Endothelial cell of umbilical vein (primary cell): ENCODE data around the gene DHRS2. TPM values are rescaled to one million over a fixed set of nuclear protein-coding genes. Genes with fewer than 3 reads are reported as not detected.

ENCODE experiments used
- BruUV-seq: library from RNA; stranded (reverse); fragments of 400-500 nt; replicated peaks from 2 replicates; lab custom pipeline; 2021; lab: Mats Ljungman, UMichigan
- CTCF ChIA-PET: fragments of 300-600, 350-600 bp; sonication (Branson Sonifier 250); formaldehyde crosslinking; loops from one replicate; lab custom pipeline; 2021; ENCODE audit warnings: antibody characterized with exemption, inconsistent platforms; lab: Charles Lee
- POLR2A ChIA-PET: fragments of 300-600, 350-600 bp; sonication (Branson Sonifier 250); formaldehyde crosslinking; loops from one replicate; lab custom pipeline; 2021; ENCODE audit warnings: antibody characterized with exemption, inconsistent platforms; lab: Charles Lee
- DNase-seq: peaks from one replicate; pipeline ENCODE4 v3.0.0-alpha.2; 2011; ENCODE audit warnings: low read depth, low spot score
- FAIRE-seq: peaks from 2 replicates; lab custom pipeline; 2011; peaks lifted over from hg19 to GRCh38; lab: Jason Lieb, UNC
- H2AFZ ChIP-seq: 2 replicates; pipeline ENCODE4 v1.6.0; 2012; ENCODE audit warnings: low read depth, low read length, control low read depth, inconsistent platforms
- H3K27ac ChIP-seq: 2 replicates; pipeline ENCODE4 v1.5.1; 2011; ENCODE audit warnings: low read depth, mild to moderate bottlenecking, control low read depth, low read length, moderate library complexity; ENCODE audit not compliant: insufficient read depth
- H3K27me3 ChIP-seq, 2 experiments: 2 replicates each; pipeline versions ENCODE4 v1.6.0 to v1.6.1; 2011; ENCODE audit warnings: low read length in 2 of 2, mixed read lengths in 1 of 2; ENCODE audit not compliant: control insufficient read depth in 2 of 2, insufficient read depth in 2 of 2
- H3K36me3 ChIP-seq, 2 experiments: 2 replicates in 1 of 2; 3 replicates in 1 of 2; pipeline ENCODE4 v1.5.1; 2011; ENCODE audit warnings: low read length in 2 of 2, mild to moderate bottlenecking in 1 of 2, moderate library complexity in 1 of 2; ENCODE audit not compliant: control insufficient read depth in 2 of 2, insufficient read depth in 2 of 2; ENCODE audit errors: extremely low read depth in 1 of 2
- H3K4me1 ChIP-seq: 3 replicates; pipeline ENCODE4 v1.5.1; 2011; ENCODE audit warnings: mild to moderate bottlenecking, low read length; ENCODE audit not compliant: control insufficient read depth, insufficient read depth; ENCODE audit errors: extremely low read depth
- H3K4me2 ChIP-seq: 2 replicates; pipeline ENCODE4 v1.6.1; 2011; ENCODE audit warnings: low read length, control low read depth, mixed read lengths; ENCODE audit not compliant: insufficient read depth
- H3K4me3 ChIP-seq, 3 experiments: fragments of 200-600 bp in 1 of 3; sonication (generic), shearing (Covaris generic) in 1 of 3; replicated peaks in 1 of 3; 2 replicates each; pipeline ENCODE4 v1.5.1; 2011 to 2016; ENCODE audit warnings: control low read depth in 3 of 3, low read length in 3 of 3, mild to moderate bottlenecking in 2 of 3, inconsistent platforms in 1 of 3, low read depth in 1 of 3, moderate library complexity in 1 of 3; ENCODE audit not compliant: insufficient read depth in 1 of 3
- H3K79me2 ChIP-seq: 2 replicates; pipeline ENCODE4 v1.6.0; 2012; ENCODE audit warnings: low read length, inconsistent platforms; ENCODE audit not compliant: control insufficient read depth, insufficient read depth
- H3K9ac ChIP-seq: replicated peaks from 2 replicates; pipeline ENCODE3; 2011; ENCODE audit warnings: low read length, control low read depth; ENCODE audit not compliant: insufficient read depth; ENCODE audit errors: extremely low read depth
- H3K9me1 ChIP-seq: replicated peaks from 3 replicates; pipeline ENCODE4 v1.6.0; 2011; ENCODE audit warnings: mild to moderate bottlenecking, low read length; ENCODE audit not compliant: control insufficient read depth, insufficient read depth; ENCODE audit errors: extremely low read depth
- H3K9me3 ChIP-seq: replicated peaks from 2 replicates; pipeline ENCODE4 v1.5.1; 2012; ENCODE audit warnings: low read length, inconsistent platforms; ENCODE audit not compliant: control insufficient read depth, insufficient read depth
- H4K20me1 ChIP-seq: replicated peaks from 2 replicates; pipeline ENCODE3; 2011; ENCODE audit warnings: mild to moderate bottlenecking, low read length; ENCODE audit not compliant: control insufficient read depth, insufficient read depth; ENCODE audit errors: extremely low read depth
- EZH2 ChIP-seq: IDR thresholded peaks from 2 replicates; pipeline ENCODE4 v1.6.1; 2012; ENCODE audit warnings: borderline replicate concordance, low read depth, mild to moderate bottlenecking, moderate library complexity, low read length, inconsistent platforms; ENCODE audit not compliant: severe bottlenecking
- FOS ChIP-seq: IDR thresholded peaks from 2 replicates; pipeline ENCODE4 v1.6.1; 2011; ENCODE audit warnings: mild to moderate bottlenecking, low read length, moderate library complexity, borderline replicate concordance; ENCODE audit not compliant: insufficient read depth
- GATA2 ChIP-seq: IDR thresholded peaks from 2 replicates; pipeline ENCODE4 v1.7.0; 2011; ENCODE audit warnings: low read depth, mild to moderate bottlenecking, moderate library complexity, mixed read lengths, low read length; ENCODE audit not compliant: insufficient read length, insufficient read depth
- JUN ChIP-seq: IDR thresholded peaks from 2 replicates; pipeline ENCODE4 v1.6.1; 2011; ENCODE audit warnings: borderline replicate concordance, low read depth; ENCODE audit not compliant: insufficient read length, insufficient read depth
- MYC ChIP-seq: IDR thresholded peaks from one replicate; pipeline ENCODE4 v1.6.1; 2011; ENCODE audit warnings: mild to moderate bottlenecking, low read depth, low read length
- POLR2A ChIP-seq: IDR thresholded peaks from 2 replicates; pipeline ENCODE4 v1.6.1; 2012; ENCODE audit warnings: low read depth, mild to moderate bottlenecking, control low read depth, low read length
- POLR2AphosphoS5 ChIP-seq: IDR thresholded peaks from 2 replicates; pipeline ENCODE4 v1.6.1; 2012; ENCODE audit warnings: low read depth, mild to moderate bottlenecking, control low read depth, low read length, moderate library complexity; ENCODE audit not compliant: insufficient read depth
- dilution Hi-C: fragments of 300-500 bp; cut with MboI; formaldehyde crosslinking; loops from one replicate; pipeline ENCODE4 v1.15.0; 2019; ENCODE audit warnings: low sequenced_read_pairs; ENCODE audit not compliant: extremely low pct_ligation_motif_present
- intact Hi-C: fragments of 100-400 bp; cut with micrococcal nuclease; formaldehyde crosslinking; loops from one replicate; pipeline ENCODE4 v1.10.0; 2022
- polyA plus RNA-seq, 4 experiments: library from polyadenylated mRNA; depleted of rRNA in 3 of 4; stranded (reverse) in 3 of 4; unstranded in 1 of 4; fragments of >200 nt; gene quantifications; 2 replicates each; pipeline versions ENCODE4 v1.2.1 to v1.2.3, GENCODE V29; 2011 to 2012; ENCODE audit warnings: missing spikeins in 1 of 4
- total RNA-seq: library from RNA; stranded (reverse); gene quantifications from 2 replicates; pipeline ENCODE4 v1.2.3, GENCODE V29; 2021
- TF ChIP-seq, protein P1 (sequence below): IDR thresholded peaks from 2 replicates; pipeline ENCODE4 v1.6.1; 2011; ENCODE audit not compliant: insufficient read depth, insufficient read length
- TF ChIP-seq, protein P2 (sequence below), 2 donors: IDR thresholded peaks; 1 replicate in 1 of 2; 2 replicates in 1 of 2; pipeline ENCODE4 v1.5.1; 2011; ENCODE audit warnings: low read length in 2 of 2, mild to moderate bottlenecking in 2 of 2, moderate library complexity in 2 of 2, control low read depth in 1 of 2, inconsistent platforms in 1 of 2, low read depth in 1 of 2; ENCODE audit not compliant: insufficient read depth in 1 of 2; ENCODE audit errors: extremely low read depth in 1 of 2

The DHRS2 gene
- total and polyA plus RNA-seq, 2 donors (not counting 3 experiments of a cell fraction or from before 2014, with no cell fraction given): 0.10 TPM; not detected in 1

DNA sequence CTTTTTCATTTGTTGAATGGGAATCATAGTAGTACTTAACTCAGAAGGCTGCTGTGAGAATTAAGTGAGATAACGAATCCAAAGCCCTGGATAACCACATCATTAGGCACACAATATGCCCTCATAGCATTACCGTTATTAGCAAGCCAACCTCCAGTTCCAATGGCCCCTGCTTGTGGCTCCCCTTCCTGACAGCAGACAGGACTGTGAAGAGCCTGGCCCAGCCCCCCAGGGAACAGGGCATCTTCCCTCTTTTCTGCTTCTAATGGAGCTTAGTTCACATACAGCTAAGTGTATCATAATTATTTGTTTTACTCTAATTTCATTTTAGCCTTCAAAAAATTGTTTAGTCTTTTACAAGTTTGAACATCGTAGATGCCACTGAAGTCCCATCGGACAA lies 39.7 kb downstream of the DHRS2 start:
- Histone ChIP-seq H3K79me2 (no peaks in the 10 kb centered on the region), H3K9ac (no peak overlapping the region), H3K27ac (no peak overlapping the region), H3K27me3 (peaks cover 0 to 3% of the 10 kb centered on the region in 2 experiments), H3K9me3 (no peaks in the 10 kb centered on the region), H3K36me3 (no peaks in the 10 kb centered on the region), H4K20me1 (no peaks in the 10 kb centered on the region), H2AFZ (no peak overlapping the region), H3K4me3 (no peak overlapping the region), H3K4me2 (no peak overlapping the region), H3K4me1 (no peaks in the 10 kb centered on the region), H3K9me1 (no peaks in the 10 kb centered on the region)
- ChIA-PET POLR2A (no interaction called here), CTCF (interaction anchor here (1.5 to 1.9 kb wide), 3 partner anchors 10 to 234 kb away, joined by 5 to 9 read pairs (median 6); no protein-coding TSS in a partner anchor)
- intact Hi-C loops: no loop called here
- dilution Hi-C loops: no loop called here
- BruUV-seq: no TSS peak
- no peak for FAIRE-seq
- no peak for DNase-seq
- TF ChIP-seq GATA2 (no peak), JUN (no peak), FOS (no peak), MYC (no peak), POLR2A (no peak), EZH2 (no peak), POLR2AphosphoS5 (no peak)
- TF ChIP-seq, protein P1, sequence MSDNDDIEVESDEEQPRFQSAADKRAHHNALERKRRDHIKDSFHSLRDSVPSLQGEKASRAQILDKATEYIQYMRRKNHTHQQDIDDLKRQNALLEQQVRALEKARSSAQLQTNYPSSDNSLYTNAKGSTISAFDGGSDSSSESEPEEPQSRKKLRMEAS: no peak
- TF ChIP-seq, protein P2, sequence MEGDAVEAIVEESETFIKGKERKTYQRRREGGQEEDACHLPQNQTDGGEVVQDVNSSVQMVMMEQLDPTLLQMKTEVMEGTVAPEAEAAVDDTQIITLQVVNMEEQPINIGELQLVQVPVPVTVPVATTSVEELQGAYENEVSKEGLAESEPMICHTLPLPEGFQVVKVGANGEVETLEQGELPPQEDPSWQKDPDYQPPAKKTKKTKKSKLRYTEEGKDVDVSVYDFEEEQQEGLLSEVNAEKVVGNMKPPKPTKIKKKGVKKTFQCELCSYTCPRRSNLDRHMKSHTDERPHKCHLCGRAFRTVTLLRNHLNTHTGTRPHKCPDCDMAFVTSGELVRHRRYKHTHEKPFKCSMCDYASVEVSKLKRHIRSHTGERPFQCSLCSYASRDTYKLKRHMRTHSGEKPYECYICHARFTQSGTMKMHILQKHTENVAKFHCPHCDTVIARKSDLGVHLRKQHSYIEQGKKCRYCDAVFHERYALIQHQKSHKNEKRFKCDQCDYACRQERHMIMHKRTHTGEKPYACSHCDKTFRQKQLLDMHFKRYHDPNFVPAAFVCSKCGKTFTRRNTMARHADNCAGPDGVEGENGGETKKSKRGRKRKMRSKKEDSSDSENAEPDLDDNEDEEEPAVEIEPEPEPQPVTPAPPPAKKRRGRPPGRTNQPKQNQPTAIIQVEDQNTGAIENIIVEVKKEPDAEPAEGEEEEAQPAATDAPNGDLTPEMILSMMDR (IDR thresholded peaks at IDR 0.05; ENCODE audit: extremely low read depth in 1 of 2, insufficient read depth in 1 of 2, low read depth in 1 of 2, low read length in 2 of 2): no peak
